22Rv1 (cell line): ENCODE results near the gene CCM2.

ENCODE experiments used
- H3K27ac ChIP-seq: fragments of 450-650 bp; 2 replicates; pipeline ENCODE4 v1.5.1; 2017
- CTCF ChIP-seq: fragments of 450-650 bp; IDR thresholded peaks from 2 replicates; pipeline ENCODE4 v1.5.1; 2017; ENCODE audit warnings: mild to moderate bottlenecking
- ZFX ChIP-seq: fragments of 450-650 bp; IDR thresholded peaks from 2 replicates; pipeline ENCODE4 v1.6.1; 2017; ENCODE audit warnings: antibody characterized with exemption, borderline replicate concordance

CCM2 gene

GRCh38 chr7:45000093-45001032 is at the start of gene CCM2:
TSS of gene CCM2 (plus strand) at chr7:45000201. CDS start at chr7:45000334, 133 bp downstream.
- no peak for TF ChIP-seq CTCF
- no peak for TF ChIP-seq ZFX
- peak within 1 kb of the TSS; percentile 78 for H3K27ac ChIP-seq

DNA sequence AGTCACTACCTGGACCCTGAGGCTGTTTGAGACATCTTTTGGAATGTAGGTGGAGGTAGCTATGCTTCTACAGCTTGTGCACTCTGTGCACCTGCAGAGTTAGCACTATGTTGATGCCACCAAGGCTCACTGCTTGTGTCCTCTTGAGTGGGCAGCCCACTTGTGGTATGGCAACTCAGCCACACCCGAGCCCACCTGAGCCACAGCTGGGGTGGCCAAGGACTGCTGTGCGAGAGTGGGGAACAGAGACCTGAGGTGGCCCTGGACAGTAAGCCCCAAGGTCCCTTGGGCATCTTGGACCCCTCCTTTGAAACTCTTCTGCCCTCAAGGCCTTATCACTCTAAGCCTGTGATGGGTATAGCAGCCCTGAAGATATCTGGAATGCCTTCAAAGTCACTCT is 46.8 kb upstream of the CCM2 start:
- TF ChIP-seq ZFX (no peak), CTCF (no peak)
- H3K27ac ChIP-seq: no peak overlapping the region

GRCh38 chr7:44955733-44956132 is 44.3 kb upstream of the CCM2 start:
- no peak overlapping the region for H3K27ac ChIP-seq
- TF ChIP-seq CTCF: no peak
- TF ChIP-seq ZFX: no peak

- no peak for TF ChIP-seq CTCF
- TF ChIP-seq ZFX: no peak
- H3K27ac ChIP-seq: no peak overlapping the region
Observed at GRCh38 chr7:44956157-44956766, 43.7 kb upstream of the CCM2 start.

DNA sequence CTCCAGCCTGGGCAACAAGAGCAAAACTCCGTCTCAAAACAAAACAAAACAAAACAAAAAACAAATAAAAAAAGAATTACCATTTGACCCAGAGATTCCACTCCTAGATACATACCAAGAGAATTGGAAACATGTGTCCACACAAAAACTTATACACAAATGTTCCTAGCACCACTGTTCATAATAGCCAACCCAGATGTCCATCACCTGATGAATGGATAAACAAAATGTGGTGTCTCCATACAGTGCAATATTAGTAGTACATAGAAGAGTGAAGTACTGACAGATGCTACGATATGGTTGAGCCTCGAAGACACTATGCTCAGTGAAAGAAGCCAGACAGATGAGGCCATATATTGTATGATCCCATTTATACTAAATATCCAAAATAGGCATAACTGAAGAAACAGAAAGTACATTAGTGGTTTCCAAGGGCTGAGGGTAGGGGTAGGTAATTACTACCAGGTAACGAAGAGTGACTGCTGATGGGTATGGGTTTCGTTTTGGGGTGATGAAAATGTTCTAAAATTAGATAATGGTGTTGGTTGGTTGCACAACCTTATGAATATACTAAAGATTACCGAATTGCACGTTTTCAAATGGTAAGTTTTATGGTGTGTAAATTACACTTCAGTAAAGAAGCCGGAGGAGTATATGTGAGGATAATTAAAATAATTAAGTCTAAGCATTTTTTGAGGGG is 41.2 kb upstream of the CCM2 start:
- TF ChIP-seq CTCF (no peak), ZFX (no peak)
- H3K27ac ChIP-seq: no peak overlapping the region

DNA sequence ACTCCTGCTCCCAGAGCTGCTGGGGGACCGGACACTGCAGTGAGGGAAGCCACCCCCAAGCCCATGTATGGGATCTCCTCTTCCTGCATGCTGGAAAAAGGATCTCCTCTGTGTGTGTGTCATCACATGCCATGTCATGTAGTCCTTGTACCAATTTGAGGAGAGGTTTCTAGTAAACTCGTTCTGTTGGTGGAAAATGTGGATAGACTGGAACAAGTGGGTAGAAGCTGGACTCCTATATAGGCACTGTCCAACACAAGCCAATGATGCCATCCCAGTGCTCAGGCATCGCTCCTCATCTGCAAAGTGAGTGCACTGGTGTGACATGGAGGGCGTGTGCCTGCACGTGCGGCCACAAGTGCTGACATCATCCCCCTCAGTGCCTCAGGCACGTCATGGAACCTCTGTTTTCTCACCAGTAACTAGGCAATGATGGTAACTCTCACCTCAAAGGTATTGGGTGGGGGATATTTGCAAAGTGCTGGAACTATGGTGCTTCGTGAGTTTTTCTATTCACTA is 40.5 kb upstream of the CCM2 start:
- TF ChIP-seq ZFX: no peak
- no peak for TF ChIP-seq CTCF
- H3K27ac ChIP-seq: no peak overlapping the region
